GM12801 (cell line): ENCODE data around the gene CUX1.

ENCODE experiments used
- CTCF ChIP-seq: IDR thresholded peaks from one replicate; pipeline ENCODE4 v1.5.1; 2011; ENCODE audit warnings: control low read depth; ENCODE audit not compliant: insufficient read length; ENCODE audit errors: extremely low read depth

CUX1 gene

GRCh38 chr7:101870361-101871062 is 53.1 kb downstream of the CUX1 start:
- TF ChIP-seq CTCF: no peak

- no peak for TF ChIP-seq CTCF
Observed at GRCh38 chr7:101871351-101871750, 53.9 kb downstream of the CUX1 start.

GRCh38 chr7:101874028-101874427 is 56.6 kb downstream of the CUX1 start:
- no peak for TF ChIP-seq CTCF

- no peak for TF ChIP-seq CTCF
Observed at GRCh38 chr7:101875283-101875846, 57.9 kb downstream of the CUX1 start.

- TF ChIP-seq CTCF: no peak
Observed at GRCh38 chr7:101877882-101878591, 60.6 kb downstream of the CUX1 start.

GRCh38 chr7:101878938-101879337 is 61.5 kb downstream of the CUX1 start:
- no peak for TF ChIP-seq CTCF

- no peak for TF ChIP-seq CTCF
Observed at GRCh38 chr7:101879565-101879964, 62.1 kb downstream of the CUX1 start.
